Urinary bladder (tissue), 4 donors: ENCODE data around the gene ERC2. TPM values are rescaled to one million over a fixed set of nuclear protein-coding genes. Genes with fewer than 3 reads are reported as not detected.
"Not testable (repeated sequence)": the region's sequence is repeated elsewhere in the genome, so short reads cannot be mapped to it uniquely, and the experiment has no call there.

Experiments used
- DNase-seq: peaks from one replicate; pipeline ENCODE4 v3.0.0-alpha.2; 2015; ENCODE audit errors: extremely low spot score
- H3K27ac ChIP-seq: one replicate; pipeline ENCODE4 v1.5.1; 2013; ENCODE audit warnings: low read depth, mild to moderate bottlenecking, moderate library complexity
- H3K36me3 ChIP-seq: one replicate; pipeline ENCODE4 v1.6.1; 2013; ENCODE audit warnings: mild to moderate bottlenecking, moderate library complexity; ENCODE audit not compliant: insufficient read depth
- H3K4me1 ChIP-seq: one replicate; pipeline ENCODE4 v1.6.1; 2013; ENCODE audit warnings: mild to moderate bottlenecking, moderate library complexity; ENCODE audit not compliant: insufficient read depth
- H3K4me3 ChIP-seq: one replicate; pipeline ENCODE4 v1.5.1; 2013; ENCODE audit warnings: low read depth, low read length
- WGBS: extraction: QIAGEN DNeasy Blood & Tissue Kit; methylation state at CpG from one replicate; pipeline ENCODE4 v1.1.7; 2013; 5-methylcytosine and 5-hydroxymethylcytosine counted together
- polyA plus RNA-seq: library from polyadenylated mRNA; stranded (reverse); fragments of 200-250 nt; gene quantifications from one replicate; pipeline ENCODE4 v1.2.3, GENCODE V29; 2013
- total RNA-seq: library from RNA; depleted of rRNA; stranded (reverse); fragments of >200 nt; gene quantifications from one replicate; pipeline ENCODE4 v1.2.3, GENCODE V29; 2014
- donor health status: healthy with polysubstance abuse.
- donor health status: healthy.

ERC2 gene
- total and polyA plus RNA-seq, 2 donors, result 0.49 to 3.0 TPM

DNA sequence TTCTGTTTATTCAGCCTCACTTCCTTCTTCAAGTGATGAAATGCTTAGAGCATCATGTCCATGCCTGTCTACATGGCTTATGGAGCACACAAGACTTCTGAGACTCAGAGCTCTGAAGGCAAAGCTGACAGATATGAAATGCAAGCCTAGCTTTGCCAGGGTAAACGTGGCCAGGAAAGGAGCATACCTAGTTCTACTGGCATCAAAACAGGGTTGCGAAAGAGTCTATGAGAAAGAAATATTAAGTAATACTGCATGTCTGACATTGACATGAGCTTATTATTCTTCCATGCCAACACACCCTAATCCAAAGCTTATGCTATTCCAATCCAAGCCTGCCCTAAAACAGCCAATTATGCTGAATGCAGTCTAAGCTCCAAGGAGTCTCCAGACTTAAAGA lies 391.5 kb downstream of the ERC2 start:
- WGBS, result 86% methylated on average over 2 of the region's 2 CpGs
- DNase-seq, result no peak
- H3K27ac ChIP-seq, result no peak overlapping the region
- no peak overlapping the region for H3K4me3 ChIP-seq
- H3K36me3 ChIP-seq, result no peaks in the 10 kb centered on the region
- no peaks in the 10 kb centered on the region for H3K4me1 ChIP-seq

DNA sequence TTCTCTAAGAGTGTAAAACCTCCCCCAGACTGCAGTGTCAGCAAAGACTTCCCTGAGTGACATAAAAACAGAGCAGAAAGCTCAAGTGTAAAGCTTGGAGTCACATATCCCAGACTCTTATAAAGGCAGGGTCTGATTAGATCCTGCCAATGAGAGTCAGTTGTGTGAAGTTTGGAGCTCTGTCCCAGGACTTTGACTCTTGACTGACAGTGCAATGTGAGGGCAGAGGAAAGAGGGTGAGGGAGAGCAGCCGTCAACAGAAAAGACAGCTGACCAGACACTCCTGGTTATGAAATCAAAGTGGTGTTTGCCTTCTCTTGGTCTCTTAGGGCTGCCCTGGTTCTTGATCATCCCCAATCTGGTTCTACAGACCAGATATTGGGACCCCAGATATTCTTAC lies 393.2 kb downstream of the ERC2 start:
- WGBS, result 78% methylated on average over 1 of the region's 1 CpG
- H3K4me3 ChIP-seq, result no peak overlapping the region
- H3K36me3 ChIP-seq, result no peaks in the 10 kb centered on the region
- H3K4me1 ChIP-seq, result no peaks in the 10 kb centered on the region
- no peak overlapping the region for H3K27ac ChIP-seq
- no peak for DNase-seq

DNA sequence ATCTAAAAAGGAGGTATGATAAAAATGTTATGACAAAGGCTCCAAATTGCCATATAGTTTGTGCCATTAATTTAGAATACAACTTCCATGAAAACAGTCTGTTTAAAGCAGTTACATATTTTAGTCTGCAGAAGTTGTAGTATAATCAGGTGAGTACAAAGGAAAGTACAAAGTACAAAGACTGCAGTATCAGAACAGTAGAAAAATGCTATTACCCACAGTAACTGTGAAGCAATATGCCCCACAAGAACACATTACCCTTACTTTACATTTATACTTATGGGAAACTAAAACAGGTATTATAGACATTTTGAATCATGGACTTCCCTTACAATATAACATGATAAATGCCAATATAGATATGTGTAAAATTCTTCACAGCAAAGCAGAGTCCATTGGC lies 398.5 kb downstream of the ERC2 start:
- Histone ChIP-seq H3K36me3 (no peaks in the 10 kb centered on the region), H3K27ac (no peak overlapping the region), H3K4me1 (no peaks in the 10 kb centered on the region), H3K4me3 (no peak overlapping the region)
- DNase-seq, result no peak

DNA sequence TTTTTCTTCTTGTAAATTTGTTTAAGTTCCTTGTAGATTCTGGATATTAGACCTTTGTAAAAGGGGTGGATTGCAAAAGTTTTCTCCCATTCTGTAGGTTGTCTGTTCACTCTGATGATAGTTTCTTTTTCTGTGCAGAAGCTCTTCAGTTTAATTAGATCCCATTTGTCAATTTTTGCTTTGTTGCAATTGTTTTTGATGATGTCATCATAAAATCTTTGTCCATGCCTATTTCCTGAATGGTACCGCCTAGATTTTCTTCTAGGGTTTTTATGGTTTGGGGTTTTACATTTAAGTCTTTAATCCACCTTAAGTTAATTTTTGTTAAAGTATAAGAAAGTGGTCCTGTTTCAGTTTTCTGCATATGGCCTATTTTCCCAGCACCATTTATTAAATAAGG lies 401.9 kb downstream of the ERC2 start:
- WGBS, result 92% methylated on average over 1 of the region's 1 CpG
- not testable (repeated sequence) for H3K4me3 ChIP-seq

DNA sequence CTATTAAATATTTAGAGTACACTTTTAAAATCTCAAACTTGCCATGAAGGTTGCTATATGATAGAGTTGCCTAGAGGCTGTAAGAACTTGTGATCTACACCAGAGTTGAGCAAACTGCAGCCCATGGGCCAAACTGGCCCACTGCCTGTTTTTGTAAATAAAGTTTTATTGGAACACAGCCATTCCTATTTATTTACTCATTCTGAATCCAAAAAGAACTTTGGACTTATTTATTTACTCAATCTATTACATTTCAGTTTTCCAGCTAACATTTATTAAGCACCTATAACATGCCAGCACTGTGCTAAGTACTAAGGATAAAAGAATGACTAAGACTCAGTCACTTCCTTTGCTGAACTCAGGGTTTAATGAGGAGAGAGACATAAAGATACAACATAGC lies 403.6 kb downstream of the ERC2 start:
- Histone ChIP-seq H3K4me1 (no peaks in the 10 kb centered on the region), H3K4me3 (no peak overlapping the region), H3K27ac (no peak overlapping the region), H3K36me3 (no peaks in the 10 kb centered on the region)
- DNase-seq, result no peak

More for the DNA sequence above, 401.9 kb downstream of the ERC2 start:
- H3K36me3 ChIP-seq, H3K27ac ChIP-seq, H3K4me1 ChIP-seq, DNase-seq: not testable (repeated sequence)

DNA sequence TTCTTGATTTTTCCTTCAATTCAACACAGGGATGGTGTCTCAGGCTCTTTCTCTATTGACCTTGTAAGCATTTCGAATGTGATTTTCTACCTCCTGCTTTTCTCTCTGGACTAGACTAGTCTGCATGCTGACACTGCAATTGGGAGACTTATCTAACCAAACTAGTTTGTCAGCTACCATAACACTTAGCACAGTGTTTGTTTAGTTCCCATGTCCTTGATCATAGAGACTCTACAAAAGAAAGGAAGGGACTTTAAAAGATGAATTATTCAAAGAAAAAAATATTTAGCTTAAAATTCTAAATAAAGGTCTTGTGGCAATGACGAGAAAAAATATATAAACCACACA lies 407.0 kb downstream of the ERC2 start:
- 52% methylated on average over 2 of the region's 2 CpGs for WGBS
- DNase-seq, result no peak

DNA sequence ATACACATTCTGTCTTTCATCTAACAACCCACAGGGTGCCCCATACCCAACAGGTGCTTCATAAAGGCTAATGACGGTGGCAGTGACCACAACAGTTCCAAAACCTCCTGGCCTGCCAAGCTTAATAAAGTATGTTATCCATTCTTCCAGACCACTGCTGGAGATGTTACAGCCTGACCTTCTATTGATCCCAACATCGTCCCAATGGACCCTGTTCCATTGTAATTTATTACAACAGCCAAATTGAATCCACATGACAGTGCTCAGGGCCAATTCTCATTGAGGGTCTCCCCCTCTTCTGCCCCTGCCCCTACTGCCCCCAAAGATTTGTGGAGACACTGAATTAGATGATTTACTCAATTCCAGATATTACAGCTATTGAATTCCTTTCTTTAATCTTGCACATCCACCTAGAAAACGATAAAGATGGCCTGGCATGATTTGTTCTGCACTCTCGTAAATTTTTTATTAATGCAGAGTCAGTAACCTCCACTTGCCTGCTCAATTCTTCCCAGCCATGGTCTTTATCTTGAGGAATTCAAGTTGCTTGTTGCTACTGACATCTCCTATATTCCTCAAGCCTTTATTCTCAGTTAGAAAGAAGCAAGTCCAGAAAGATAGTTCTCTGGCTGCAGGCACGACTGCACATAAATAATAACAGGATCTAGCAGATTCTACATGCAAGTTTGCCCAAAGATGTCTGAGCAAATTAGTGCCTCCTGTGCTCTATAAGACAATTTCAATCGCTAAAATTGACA lies 407.6 kb downstream of the ERC2 start:
- H3K4me3 ChIP-seq, result no peak overlapping the region
- DNase-seq, result no peak
- no peak overlapping the region for H3K27ac ChIP-seq
- H3K4me1 ChIP-seq, result no peaks in the 10 kb centered on the region
- no peaks in the 10 kb centered on the region for H3K36me3 ChIP-seq
- 49% methylated on average over 6 of the region's 6 CpGs for WGBS

More for the DNA sequence above, 407.0 kb downstream of the ERC2 start:
- Histone ChIP-seq H3K4me1 (no peaks in the 10 kb centered on the region), H3K36me3 (no peaks in the 10 kb centered on the region), H3K4me3 (no peak overlapping the region), H3K27ac (no peak overlapping the region)

DNA sequence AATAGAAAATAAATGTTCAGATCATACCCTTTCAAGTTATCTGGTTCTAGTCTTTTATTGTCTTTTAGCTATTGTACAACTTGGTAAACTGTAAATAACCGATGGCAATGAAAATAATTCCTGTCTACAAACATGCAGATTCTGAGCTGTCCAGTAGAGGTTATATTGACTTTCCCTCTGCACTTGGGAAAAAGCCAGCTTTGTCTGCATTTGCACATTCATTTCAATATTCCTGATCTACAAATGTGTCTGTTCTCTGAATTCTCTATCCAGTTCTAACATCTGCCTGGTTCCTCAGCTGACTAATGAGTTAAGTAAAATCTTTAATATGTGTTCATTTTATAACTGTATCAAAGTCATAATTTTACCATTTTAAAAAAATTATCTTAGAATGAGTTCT lies 408.5 kb downstream of the ERC2 start:
- H3K27ac ChIP-seq, result no peak overlapping the region
- DNase-seq, result no peak
- no peaks in the 10 kb centered on the region for H3K36me3 ChIP-seq
- no peaks in the 10 kb centered on the region for H3K4me1 ChIP-seq
- 72% methylated on average over 1 of the region's 1 CpG for WGBS
- no peak overlapping the region for H3K4me3 ChIP-seq

DNA sequence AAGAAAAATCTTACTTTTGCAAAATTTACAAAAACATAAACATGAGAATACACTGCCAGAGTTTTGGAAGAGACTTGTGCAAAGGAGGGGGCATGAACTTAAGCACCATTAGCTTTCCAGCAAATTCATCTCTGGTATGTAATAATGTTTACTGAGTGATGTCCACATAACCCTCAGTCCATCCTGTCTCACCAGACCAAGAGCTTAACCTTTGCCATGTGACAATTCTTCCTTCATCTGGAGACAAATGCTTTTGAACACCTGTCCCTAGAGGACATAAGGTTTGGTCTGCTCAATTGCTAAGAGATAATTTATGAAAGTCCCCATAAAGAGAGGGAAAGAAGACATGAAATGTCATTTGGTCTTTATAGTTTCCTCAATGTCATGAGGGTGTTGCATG lies 412.3 kb downstream of the ERC2 start:
- H3K27ac ChIP-seq, result no peak overlapping the region
- H3K36me3 ChIP-seq, result no peaks in the 10 kb centered on the region
- no peak overlapping the region for H3K4me3 ChIP-seq
- no peak for DNase-seq
- peaks cover 1% of the 10 kb centered on the region for H3K4me1 ChIP-seq

DNA sequence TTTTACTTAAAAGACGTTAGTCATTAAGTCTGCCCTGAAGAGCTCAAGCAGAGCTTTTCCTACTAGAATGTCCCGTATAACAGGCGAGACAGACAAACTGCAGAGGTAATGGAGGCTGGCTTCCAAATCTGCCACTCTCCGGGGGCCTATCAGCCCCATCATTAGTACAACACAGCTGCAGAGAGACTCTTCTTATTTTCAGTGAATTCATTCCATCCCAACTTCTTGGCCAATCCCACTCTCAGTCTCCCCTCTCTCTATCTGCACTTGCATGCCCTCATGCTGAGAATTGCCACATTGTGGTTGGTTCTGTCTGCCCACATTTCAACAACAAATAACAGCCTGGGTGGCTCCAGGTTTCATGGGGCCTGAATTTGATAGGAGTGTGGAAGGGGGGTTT lies 412.7 kb downstream of the ERC2 start:
- 73% methylated on average over 4 of the region's 4 CpGs for WGBS
- DNase-seq, result no peak
- H3K27ac ChIP-seq, result no peak overlapping the region
- H3K4me3 ChIP-seq, result no peak overlapping the region
- peaks cover 1% of the 10 kb centered on the region for H3K4me1 ChIP-seq
- H3K36me3 ChIP-seq, result no peaks in the 10 kb centered on the region

DNA sequence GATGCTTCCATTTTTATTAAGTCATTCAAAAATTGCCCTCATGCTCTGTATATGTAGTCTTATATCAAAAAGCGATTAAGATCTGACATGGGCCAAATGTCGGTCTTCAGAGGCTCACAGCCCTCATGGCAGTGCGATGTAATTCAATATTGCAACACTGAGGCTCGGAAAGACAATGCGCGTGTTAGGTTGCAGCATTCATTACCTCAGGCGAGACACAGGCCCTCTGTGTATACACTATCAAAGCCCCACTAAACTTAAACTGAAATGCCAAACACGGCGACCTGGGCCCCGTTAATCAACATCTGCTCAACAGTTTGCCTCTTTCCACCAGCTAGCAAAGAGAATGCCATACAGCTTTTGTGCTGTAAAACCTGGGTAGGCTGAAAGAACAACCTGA lies 413.4 kb downstream of the ERC2 start:
- WGBS, result 78% methylated on average over 10 of the region's 10 CpGs
- no peak for DNase-seq
- Histone ChIP-seq H3K4me1 (peaks cover 1% of the 10 kb centered on the region), H3K4me3 (no peak overlapping the region), H3K36me3 (no peaks in the 10 kb centered on the region), H3K27ac (no peak overlapping the region)

DNA sequence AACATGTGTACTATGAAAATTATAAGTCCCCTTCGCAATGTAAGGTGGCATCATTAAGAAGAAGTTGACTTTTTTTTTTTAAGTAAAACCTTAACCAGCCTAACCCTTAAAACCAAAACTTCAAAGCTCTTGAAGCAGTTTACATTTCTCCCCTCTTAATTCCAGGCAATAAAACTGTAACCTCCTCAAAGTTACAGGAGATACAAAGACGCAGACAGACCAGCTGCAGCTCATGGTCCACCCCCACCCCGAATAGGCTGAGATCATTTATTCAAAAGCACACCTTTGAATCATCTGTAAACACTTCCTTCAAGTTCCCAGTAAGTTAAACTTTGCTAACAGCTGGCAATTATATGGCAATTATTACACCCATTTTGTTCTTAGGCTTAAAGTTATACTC lies 414.5 kb downstream of the ERC2 start:
- no peaks in the 10 kb centered on the region for H3K36me3 ChIP-seq
- WGBS, result 39% methylated on average over 3 of the region's 3 CpGs
- peaks cover 1% of the 10 kb centered on the region for H3K4me1 ChIP-seq
- no peak overlapping the region for H3K4me3 ChIP-seq
- H3K27ac ChIP-seq, result no peak overlapping the region
- DNase-seq, result no peak

DNA sequence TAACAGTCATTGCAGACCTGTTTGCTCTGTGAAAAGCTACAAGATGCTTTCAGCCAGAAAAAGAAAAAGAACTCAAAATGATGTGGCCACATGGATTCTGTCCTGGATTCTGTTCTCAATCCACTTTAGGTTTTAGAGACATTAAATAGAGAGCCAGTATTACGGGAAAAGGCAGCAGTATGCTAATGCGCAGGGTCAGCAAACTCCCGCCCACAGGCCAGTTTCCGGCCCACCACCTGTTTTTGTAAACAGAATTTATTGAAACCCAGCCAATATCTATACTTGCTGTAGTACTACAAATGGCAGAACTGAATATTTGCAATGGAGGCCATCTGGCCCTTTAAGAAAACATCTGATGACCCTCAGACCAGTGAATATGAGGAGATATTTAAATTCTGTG lies 416.1 kb downstream of the ERC2 start:
- peaks cover 1% of the 10 kb centered on the region for H3K4me1 ChIP-seq
- no peaks in the 10 kb centered on the region for H3K36me3 ChIP-seq
- no peak for DNase-seq
- no peak overlapping the region for H3K27ac ChIP-seq
- H3K4me3 ChIP-seq, result no peak overlapping the region
- WGBS, result 70% methylated on average over 4 of the region's 4 CpGs

DNA sequence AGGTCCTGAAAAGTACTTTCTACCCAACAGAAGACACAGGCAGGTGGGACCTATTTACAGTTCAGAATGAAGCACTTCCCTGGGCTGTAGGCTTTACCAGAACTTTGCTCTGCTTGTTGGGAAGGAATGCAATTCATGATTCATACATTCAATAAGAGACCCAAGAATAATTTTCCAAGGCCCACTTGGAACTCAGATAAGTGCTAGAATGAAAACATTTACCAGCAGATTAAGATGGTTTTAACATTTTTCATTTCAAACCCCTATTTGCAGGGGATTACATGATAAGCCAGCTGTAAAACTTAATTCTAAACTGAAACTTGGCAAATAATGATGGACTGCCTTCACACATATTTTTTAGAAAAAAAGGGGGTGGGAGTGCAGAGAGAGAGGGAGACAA lies 417.2 kb downstream of the ERC2 start:
- no peak overlapping the region for H3K4me3 ChIP-seq
- H3K36me3 ChIP-seq, result no peaks in the 10 kb centered on the region
- DNase-seq, result no peak
- H3K27ac ChIP-seq, result no peak overlapping the region
- H3K4me1 ChIP-seq, result peaks cover 1% of the 10 kb centered on the region

DNA sequence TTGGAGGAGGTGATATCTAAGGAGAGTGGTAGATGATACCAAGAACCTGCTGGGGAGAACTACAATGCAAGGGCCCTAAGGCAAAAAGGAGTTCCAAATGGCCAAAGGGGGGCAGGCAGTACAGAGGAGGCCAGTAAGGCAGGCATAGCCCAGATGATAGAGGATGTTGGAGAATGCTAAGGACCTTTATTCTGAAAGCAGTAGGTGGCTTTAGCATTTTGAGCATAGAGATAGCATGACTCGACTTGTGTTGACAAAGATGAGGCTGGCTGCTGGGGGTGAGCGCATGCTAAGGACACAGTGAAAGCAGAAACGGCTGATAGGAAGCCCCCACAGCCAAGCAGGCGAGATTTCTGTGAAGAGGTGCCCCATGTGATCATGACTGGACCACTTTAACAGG lies 419.3 kb downstream of the ERC2 start:
- no peak overlapping the region for H3K27ac ChIP-seq
- H3K36me3 ChIP-seq, result no peaks in the 10 kb centered on the region
- 81% methylated on average over 4 of the region's 4 CpGs for WGBS
- no peak for DNase-seq
- no peak overlapping the region for H3K4me3 ChIP-seq
- H3K4me1 ChIP-seq, result peaks cover 1% of the 10 kb centered on the region
